ENCODE data around the gene ZSWIM6. TPM values are rescaled to one million over a fixed set of nuclear protein-coding genes. Genes with fewer than 3 reads are reported as not detected.

ZSWIM6 gene
- total RNA-seq, 2 donors from 2014 or later: 4.6 to 5.6 TPM

DNA sequence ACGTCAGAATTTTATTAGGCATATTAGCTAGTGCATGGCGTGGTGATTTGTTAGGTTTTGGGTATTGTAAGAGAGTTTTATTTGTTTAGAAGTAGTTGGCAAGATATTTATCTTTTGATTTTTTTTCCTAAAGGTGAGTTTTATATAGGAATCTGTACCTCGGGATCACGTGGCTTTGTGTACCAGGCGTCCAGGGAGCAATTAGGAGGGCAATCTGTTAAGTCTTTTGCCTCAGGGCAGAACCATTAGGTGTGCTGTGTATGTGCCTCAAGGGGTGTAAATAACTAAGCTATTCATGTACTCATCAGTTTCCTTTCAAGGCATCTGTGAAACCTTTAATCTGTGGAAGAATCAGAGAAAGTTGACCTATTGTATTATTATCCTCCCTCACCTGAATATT, 39.4 kb downstream of the ZSWIM6 start:
- H3K36me3 ChIP-seq: no peaks in the 10 kb centered on the region
- DNase-seq (ENCODE audit: low spot score): no peak
- no peak overlapping the region for H3K27ac ChIP-seq
- H3K4me1 ChIP-seq: no peaks in the 10 kb centered on the region
- H3K27me3 ChIP-seq: no peaks in the 10 kb centered on the region
- no peaks in the 10 kb centered on the region for H3K9me3 ChIP-seq
- no peak for TF ChIP-seq CTCF (IDR thresholded peaks at IDR 0.05)
- no peak overlapping the region for H3K4me3 ChIP-seq

DNA sequence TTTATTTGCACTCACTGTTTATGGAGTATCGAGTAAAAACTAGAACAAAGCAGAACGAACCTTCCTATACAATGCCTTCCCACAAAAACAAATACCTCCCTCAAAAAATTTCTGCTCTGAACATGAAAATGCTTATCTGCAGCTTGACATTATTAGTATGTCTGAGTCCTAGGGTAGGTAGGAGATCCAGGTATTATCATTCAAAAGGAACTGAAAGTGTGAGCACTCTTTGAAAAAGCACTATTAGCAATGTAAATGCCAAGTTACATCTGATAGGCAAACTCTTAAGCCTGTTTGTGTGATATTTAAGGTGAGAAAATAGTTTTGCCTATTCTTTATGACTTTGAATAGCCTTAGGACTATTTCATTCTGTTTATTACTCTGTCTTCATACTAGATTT, 47.6 kb downstream of the ZSWIM6 start:
- Histone ChIP-seq H3K9me3 (no peaks in the 10 kb centered on the region), H3K27me3 (no peaks in the 10 kb centered on the region), H3K27ac (no peak overlapping the region), H3K36me3 (no peaks in the 10 kb centered on the region), H3K4me3 (no peak overlapping the region), H3K4me1 (no peaks in the 10 kb centered on the region)
- DNase-seq (ENCODE audit: low spot score): no peak
- TF ChIP-seq CTCF (IDR thresholded peaks at IDR 0.05): no peak

DNA sequence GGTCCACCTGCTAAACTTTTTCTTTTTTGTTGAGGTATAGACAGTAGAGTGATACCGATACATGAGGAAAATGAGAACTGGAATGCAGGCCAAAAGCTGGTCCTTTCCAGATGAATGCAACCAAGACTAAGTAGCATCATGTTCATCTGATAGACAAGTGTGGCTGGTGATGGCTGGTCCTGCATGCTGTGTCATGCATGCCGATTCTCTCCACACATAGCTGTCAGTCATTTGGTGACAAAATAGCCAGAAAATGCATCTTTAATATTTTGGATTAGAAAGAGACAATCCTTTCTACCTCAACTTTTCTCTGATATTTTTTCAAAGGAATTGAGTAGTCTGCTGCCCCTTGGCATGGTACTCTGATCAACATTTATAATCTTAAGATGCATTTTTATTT, 49.9 kb downstream of the ZSWIM6 start:
- H3K9me3 ChIP-seq: no peaks in the 10 kb centered on the region
- H3K27ac ChIP-seq: no peak overlapping the region
- no peak for TF ChIP-seq CTCF (IDR thresholded peaks at IDR 0.05)
- H3K27me3 ChIP-seq: no peaks in the 10 kb centered on the region
- H3K4me1 ChIP-seq: peaks cover 0 to 12% of the 10 kb centered on the region in 2 donors
- no peak for DNase-seq (ENCODE audit: low spot score)
- H3K36me3 ChIP-seq: no peaks in the 10 kb centered on the region
- no peak overlapping the region for H3K4me3 ChIP-seq

- peaks cover 0 to 12% of the 10 kb centered on the region in 2 donors for H3K4me1 ChIP-seq
- no peaks in the 10 kb centered on the region for H3K36me3 ChIP-seq
- H3K27me3 ChIP-seq: no peaks in the 10 kb centered on the region
- H3K27ac ChIP-seq: no peak overlapping the region
- no peak for DNase-seq (ENCODE audit: low spot score)
- no peaks in the 10 kb centered on the region for H3K9me3 ChIP-seq
- TF ChIP-seq CTCF (IDR thresholded peaks at IDR 0.05): no peak
- H3K4me3 ChIP-seq: no peak overlapping the region
These were observed 53.6 kb downstream of the ZSWIM6 start for GRCh38 chr5:61385627-61386026.

- Histone ChIP-seq H3K4me3 (no peak overlapping the region), H3K4me1 (peaks cover 0 to 12% of the 10 kb centered on the region in 2 donors), H3K27me3 (no peaks in the 10 kb centered on the region), H3K27ac (no peak overlapping the region), H3K36me3 (no peaks in the 10 kb centered on the region), H3K9me3 (no peaks in the 10 kb centered on the region)
- TF ChIP-seq CTCF (IDR thresholded peaks at IDR 0.05): no peak
- no peak for DNase-seq (ENCODE audit: low spot score)
These were observed 54.2 kb downstream of the ZSWIM6 start for GRCh38 chr5:61386045-61386800.

GRCh38 chr5:61389609-61390008, 57.6 kb downstream of the ZSWIM6 start:
- TF ChIP-seq CTCF (IDR thresholded peaks at IDR 0.05): no peak
- H3K27me3 ChIP-seq: no peaks in the 10 kb centered on the region
- no peak overlapping the region for H3K27ac ChIP-seq
- no peaks in the 10 kb centered on the region for H3K36me3 ChIP-seq
- no peak for DNase-seq (ENCODE audit: low spot score)
- peaks cover 0 to 12% of the 10 kb centered on the region in 2 donors for H3K4me1 ChIP-seq
- no peaks in the 10 kb centered on the region for H3K9me3 ChIP-seq
- H3K4me3 ChIP-seq: no peak overlapping the region

Measured in right atrium auricular region (tissue), 2 donors.